Neural progenitor cell (in vitro differentiated cells): Measurements from ENCODE around the gene BRD4. TPM values are rescaled to one million over a fixed set of nuclear protein-coding genes. Genes with fewer than 3 reads are reported as not detected.

Experiments
- DNase-seq: peaks from one replicate; pipeline ENCODE4 v3.0.0-alpha.2; 2016; ENCODE audit warnings: low spot score
- H2AFZ ChIP-seq: fragments of 200-600 bp; sonication (generic); replicated peaks from 2 replicates; pipeline ENCODE4 v1.6.1; 2016; ENCODE audit warnings: antibody characterized with exemption
- H3F3A ChIP-seq: fragments of 200-600 bp; sonication (generic); 2 replicates; pipeline ENCODE4 v1.6.1; 2016; ENCODE audit warnings: antibody characterized with exemption, low read depth
- H3K27ac ChIP-seq: fragments of 200-600 bp; sonication (generic); 2 replicates; pipeline ENCODE4 v1.5.1; 2016; ENCODE audit warnings: mild to moderate bottlenecking
- H3K27me3 ChIP-seq: fragments of 200-600 bp; sonication (generic); 2 replicates; pipeline ENCODE4 v1.6.1; 2016; ENCODE audit warnings: mild to moderate bottlenecking, moderate library complexity
- H3K36me3 ChIP-seq: fragments of 200-600 bp; sonication (generic); 2 replicates; pipeline ENCODE4 v1.5.1; 2016
- H3K4me1 ChIP-seq: fragments of 200-600 bp; sonication (generic); 2 replicates; pipeline ENCODE4 v1.6.1; 2016; ENCODE audit warnings: mixed run types
- H3K4me2 ChIP-seq: fragments of 200-600 bp; sonication (generic); 2 replicates; pipeline ENCODE4 v1.6.1; 2016
- H3K4me3 ChIP-seq: fragments of 200-600 bp; sonication (generic); 2 replicates; pipeline ENCODE4 v1.5.1; 2016
- H3K79me2 ChIP-seq: fragments of 200-600 bp; sonication (generic); 2 replicates; pipeline ENCODE4 v1.6.1; 2016; ENCODE audit warnings: low read depth
- H3K9ac ChIP-seq: fragments of 200-600 bp; sonication (generic); 2 replicates; pipeline ENCODE4 v1.6.1; 2016
- H3K9me3 ChIP-seq: fragments of 200-600 bp; sonication (generic); 2 replicates; pipeline ENCODE4 v1.5.1; 2016; ENCODE audit warnings: low read depth
- H4K20me1 ChIP-seq: fragments of 200-600 bp; sonication (generic); 2 replicates; pipeline ENCODE4 v1.6.1; 2016; ENCODE audit warnings: low read depth
- H3K27ac Mint-ChIP-seq: 3 replicates; pipeline ENCODE4 v1.8.0; 2021; ENCODE audit warnings: mixed read lengths
- H3K27me3 Mint-ChIP-seq: 2 replicates; pipeline ENCODE4 v1.8.0; 2022; ENCODE audit warnings: low read depth, mild to moderate bottlenecking, inconsistent platforms, moderate library complexity, mixed read lengths; ENCODE audit not compliant: insufficient read depth
- H3K36me3 Mint-ChIP-seq: 3 replicates; pipeline ENCODE4 v1.8.0; 2021; ENCODE audit warnings: mixed read lengths
- H3K4me1 Mint-ChIP-seq: 3 replicates; pipeline ENCODE4 v1.8.0; 2021; ENCODE audit warnings: mixed read lengths
- H3K4me3 Mint-ChIP-seq: 3 replicates; pipeline ENCODE4 v1.8.0; 2021; ENCODE audit warnings: mild to moderate bottlenecking, moderate library complexity, mixed read lengths
- H3K9me3 Mint-ChIP-seq: 3 replicates; pipeline ENCODE4 v1.8.0; 2020; ENCODE audit warnings: mixed read lengths
- CTCF ChIP-seq: fragments of 200-600 bp; sonication (generic); IDR thresholded peaks from 2 replicates; pipeline ENCODE4 v1.5.1; 2017; ENCODE audit warnings: antibody characterized with exemption, mild to moderate bottlenecking
- EZH2 ChIP-seq: fragments of 200-600 bp; sonication (generic); IDR thresholded peaks from 2 replicates; pipeline ENCODE4 v1.6.1; 2017; ENCODE audit warnings: antibody characterized with exemption, mild to moderate bottlenecking, moderate library complexity
- EZH2phosphoT487 ChIP-seq: fragments of 200-600 bp; sonication (generic); IDR thresholded peaks from 2 replicates; pipeline ENCODE4 v1.6.1; 2017; ENCODE audit warnings: antibody characterized with exemption
- total RNA-seq: library from RNA; depleted of rRNA; stranded (reverse); fragments of >200 nt; gene quantifications from 2 replicates; pipeline ENCODE4 v1.2.3, GENCODE V29; 2015; ENCODE audit warnings: low replicate concordance

The BRD4 gene
- total RNA-seq, 1 donor from 2014 or later: 14.5 TPM

DNA sequence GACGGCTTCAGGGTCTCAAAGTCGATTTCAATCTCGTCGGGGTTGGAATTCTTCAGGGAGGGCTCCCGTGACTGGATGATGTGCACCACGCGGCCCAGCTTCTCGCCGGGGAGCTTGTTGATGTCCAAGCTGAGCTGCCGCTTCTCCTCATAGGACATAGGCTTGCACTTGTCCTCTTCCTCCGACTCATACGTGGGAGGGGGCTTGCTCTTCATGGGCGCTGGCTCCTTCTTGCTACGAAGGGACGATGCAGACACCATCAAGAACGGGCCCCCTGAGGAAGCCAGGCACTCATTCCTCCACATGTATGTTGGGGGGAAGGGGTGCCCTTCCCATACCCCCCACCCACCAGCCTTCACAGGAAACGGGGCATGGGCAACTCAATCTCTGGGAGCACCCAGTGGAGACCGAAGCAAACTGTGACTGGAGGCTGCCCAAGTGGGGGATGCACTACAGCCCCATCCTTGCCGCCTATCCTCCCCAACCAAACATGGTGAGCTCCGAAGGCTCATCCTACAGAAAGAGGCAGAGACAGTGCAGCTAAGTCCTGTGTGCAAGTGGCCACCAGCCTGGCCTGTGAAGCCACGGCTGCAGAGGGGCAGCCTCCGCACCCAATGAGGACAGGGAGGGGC, 76.9 kb downstream of the BRD4 start:
- Histone ChIP-seq H4K20me1 (peaks cover 75% of the 10 kb centered on the region), H3K27ac (no peak overlapping the region), H2AFZ (no peak overlapping the region), H3K9ac (no peak overlapping the region), H3K4me2 (no peak overlapping the region), H3K36me3 (peaks cover 3% of the 10 kb centered on the region), H3K27me3 (no peaks in the 10 kb centered on the region), H3F3A (peaks cover 23% of the 10 kb centered on the region), H3K9me3 (no peaks in the 10 kb centered on the region), H3K79me2 (peaks cover 27% of the 10 kb centered on the region), H3K4me1 (peaks cover 16% of the 10 kb centered on the region), H3K4me3 (no peak overlapping the region)
- Mint-ChIP-seq H3K4me1 (peaks cover 20% of the 10 kb centered on the region), H3K4me3 (no peak overlapping the region), H3K27me3 (peaks cover 9% of the 10 kb centered on the region), H3K36me3 (peaks cover 37% of the 10 kb centered on the region), H3K27ac (no peak overlapping the region), H3K9me3 (no peaks in the 10 kb centered on the region)
- TF ChIP-seq CTCF (no peak), EZH2 (no peak), EZH2phosphoT487 (no peak)
- DNase-seq: no peak

GRCh38 chr19:15254547-15254946, 77.8 kb downstream of the BRD4 start:
- no peak overlapping the region for H3K4me3 ChIP-seq
- H3K4me2 ChIP-seq: no peak overlapping the region
- peaks cover 16% of the 10 kb centered on the region for H3K4me1 ChIP-seq
- Mint-ChIP-seq H3K36me3 (peaks cover 37% of the 10 kb centered on the region), H3K4me1 (peaks cover 27% of the 10 kb centered on the region), H3K27me3 (peaks cover 9% of the 10 kb centered on the region), H3K4me3 (no peak overlapping the region), H3K9me3 (no peaks in the 10 kb centered on the region), H3K27ac (no peak overlapping the region)
- TF ChIP-seq CTCF: no peak
- no peak for TF ChIP-seq EZH2
- no peak for TF ChIP-seq EZH2phosphoT487
- H3K27me3 ChIP-seq: no peaks in the 10 kb centered on the region
- H3K36me3 ChIP-seq: peaks cover 3% of the 10 kb centered on the region
- H2AFZ ChIP-seq: no peak overlapping the region
- peaks cover 31% of the 10 kb centered on the region for H3K79me2 ChIP-seq
- no peak for DNase-seq
- H3K9me3 ChIP-seq: no peaks in the 10 kb centered on the region
- H3K27ac ChIP-seq: no peak overlapping the region
- peaks cover 76% of the 10 kb centered on the region for H4K20me1 ChIP-seq
- H3F3A ChIP-seq: peaks cover 27% of the 10 kb centered on the region
- no peak overlapping the region for H3K9ac ChIP-seq

- H3K4me3 ChIP-seq: no peak overlapping the region
- peaks cover 27% of the 10 kb centered on the region for H3F3A ChIP-seq
These were observed 78.8 kb downstream of the BRD4 start for GRCh38 chr19:15253513-15253912.

More at GRCh38 chr19:15253513-15253912, 78.8 kb downstream of the BRD4 start:
- Histone ChIP-seq H3K36me3 (peaks cover 3% of the 10 kb centered on the region), H2AFZ (no peak overlapping the region), H3K27ac (no peak overlapping the region), H3K27me3 (no peaks in the 10 kb centered on the region), H3K9ac (no peak overlapping the region), H3K4me1 (peaks cover 16% of the 10 kb centered on the region), H3K9me3 (no peaks in the 10 kb centered on the region), H4K20me1 (peaks cover 80% of the 10 kb centered on the region), H3K79me2 (peaks cover 26% of the 10 kb centered on the region), H3K4me2 (no peak overlapping the region)
- H3K9me3 Mint-ChIP-seq: no peaks in the 10 kb centered on the region
- peaks cover 35% of the 10 kb centered on the region for H3K36me3 Mint-ChIP-seq
- H3K27me3 Mint-ChIP-seq: peaks cover 9% of the 10 kb centered on the region
- peaks cover 36% of the 10 kb centered on the region for H3K4me1 Mint-ChIP-seq
- DNase-seq: no peak
- H3K27ac Mint-ChIP-seq: peak overlapping the region; percentile 29
- no peak overlapping the region for H3K4me3 Mint-ChIP-seq
- no peak for TF ChIP-seq EZH2phosphoT487
- no peak for TF ChIP-seq CTCF
- TF ChIP-seq EZH2: no peak
